ENCODE results near the gene LIN7A. TPM values are rescaled to one million over a fixed set of nuclear protein-coding genes. Genes with fewer than 3 reads are reported as not detected.

LIN7A gene
- total and polyA plus RNA-seq, 2 of the 4 experiments (the other 2 are of a cell fraction): 10.8 to 24.7 TPM

GRCh38 chr12:80778005-80778541 is 159.7 kb downstream of the LIN7A start:
- Histone ChIP-seq H3K36me3 (ENCODE audit: control insufficient read depth, insufficient read depth, low read length) (no peaks in the 10 kb centered on the region), H3K4me3 (ENCODE audit: insufficient read depth, low read depth, low read length) (no peak overlapping the region), H3K18ac (ENCODE audit: low read depth, low read length) (peak overlapping the region; percentile 97), H2BK120ac (ENCODE audit: low read depth, low read length) (peak overlapping the region; percentile 97), H2BK5ac (ENCODE audit: low read depth, low read length, poor library complexity, severe bottlenecking) (peak overlapping the region; percentile 91), H3K56ac (ENCODE audit: extremely low read depth, insufficient read depth, low read length) (peak overlapping the region; percentile 91; the same call in 1 of the 2 replicates), H4K5ac (ENCODE audit: low read depth, low read length) (peak overlapping the region; percentile 100), H3K4ac (ENCODE audit: low read depth, low read length) (peak overlapping the region; percentile 93), H3K27me3 (ENCODE audit: control insufficient read depth, insufficient read depth, low read length) (no peaks in the 10 kb centered on the region), H3K23ac (ENCODE audit: low read depth, low read length) (peak overlapping the region; percentile 96), H3K27ac (ENCODE audit: insufficient read depth, low read length) (peak overlapping the region; percentile 98), H3K9ac (ENCODE audit: low read depth, low read length) (no peak overlapping the region), H4K20me1 (ENCODE audit: insufficient read depth, low read length) (no peaks in the 10 kb centered on the region), H4K8ac (ENCODE audit: low read depth in 2 of 2, low read length in 2 of 2) (peak overlapping the region; percentile 88 to 94), H3K4me1 (ENCODE audit: control insufficient read depth, insufficient read depth, low read length) (peaks cover 2% of the 10 kb centered on the region), H2BK15ac (ENCODE audit: low read depth, low read length) (peak overlapping the region; percentile 91), H3K14ac (replicated peaks; ENCODE audit: low read depth, low read length) (peak overlapping the region; percentile 87), H4K91ac (ENCODE audit: insufficient read depth, low read depth, low read length) (peak overlapping the region; percentile 94), H3K9me1 (ENCODE audit: insufficient read depth, low read length) (peaks cover 3% of the 10 kb centered on the region; the same call in 1 of the 2 replicates), H3K79me1 (ENCODE audit: low read depth in 1 of 2, low read length in 2 of 2) (no peaks in the 10 kb centered on the region), H2AK9ac (replicated peaks; ENCODE audit: low read depth, low read length, poor library complexity) (peak overlapping the region; percentile 18), H2BK20ac (ENCODE audit: low read depth, low read length) (peak overlapping the region; percentile 97), H3K4me2 (ENCODE audit: low read depth, low read length) (no peak overlapping the region), H2AFZ (replicated peaks; ENCODE audit: low read length, poor library complexity) (peak overlapping the region; percentile 11), H3K9me3 (ENCODE audit: control insufficient read depth, insufficient read depth, low read length) (peaks cover 4% of the 10 kb centered on the region), H2AK5ac (ENCODE audit: low read depth, low read length) (no peak overlapping the region; the same call in 1 of the 2 replicates)
- ChIA-PET CTCF (interaction anchor here (0.8 kb wide), 1 partner anchor 372 kb away, joined by 3 read pairs; no protein-coding TSS in a partner anchor), POLR2A (ENCODE audit: unreplicated experiment) (no interaction called here)
- DNase-seq (peak; percentile 94), ATAC-seq (ENCODE audit: low read depth) (peak; percentile 92)
- no CpG with 5 or more reads among the region's 3 CpGs for WGBS, 2 experiments (ENCODE audit: extremely low coverage in 2 of 2, insufficient read length in 1 of 2)
- in situ Hi-C loops (cut with MboI; ENCODE audit: low sequenced_read_pairs): loop anchor here (25.0 kb wide), 1 partner anchor 1366 kb away; no protein-coding TSS in a partner anchor
- intact Hi-C loops (cut with micrococcal nuclease): no loop called here
- no TSS peak for BruUV-seq (replicated peaks)
- dilution Hi-C loops (cut with HindIII; ENCODE audit: low sequenced_read_pairs, unreplicated experiment): no loop called here
- TF ChIP-seq ELK1 (IDR thresholded peaks at IDR 0.05; ENCODE audit: borderline replicate concordance, low read depth, low read length) (no peak), POLR2A (IDR thresholded peaks at IDR 0.05; ENCODE audit: low read depth, low read length) (no peak), CTCF (conservative IDR thresholded peaks at IDR 0.05; ENCODE audit: low read depth, low read length) (no peak), SMC3 (IDR thresholded peaks at IDR 0.05; ENCODE audit: low read depth, low read length) (no peak), FOS (IDR thresholded peaks at IDR 0.05; ENCODE audit: low read depth, low read length) (peak; percentile 22; the same call in 1 of the 2 replicates), BHLHE40 (IDR thresholded peaks at IDR 0.05; ENCODE audit: low read depth, low read length) (no peak), MAFK (IDR thresholded peaks at IDR 0.05; ENCODE audit: low read depth, low read length) (peak; percentile 77), RAD21 (IDR thresholded peaks at IDR 0.05; ENCODE audit: low read length) (no peak), MAZ (IDR thresholded peaks at IDR 0.05; ENCODE audit: borderline replicate concordance, low read depth, low read length) (no peak), RCOR1 (IDR thresholded peaks at IDR 0.05; ENCODE audit: insufficient replicate concordance, low read length) (no peak), USF2 (IDR thresholded peaks at IDR 0.05; ENCODE audit: low read depth, low read length) (peak; percentile 62; the same call in 1 of the 2 replicates), CHD1 (IDR thresholded peaks at IDR 0.05; ENCODE audit: low read depth, low read length) (no peak), NFE2L2 (IDR thresholded peaks at IDR 0.05; ENCODE audit: low read depth, low read length) (peak; percentile 97), CEBPB (IDR thresholded peaks at IDR 0.05; ENCODE audit: low read depth, low read length) (no peak), MXI1 (IDR thresholded peaks at IDR 0.05; ENCODE audit: borderline replicate concordance, low read depth, low read length) (no peak), RFX5 (IDR thresholded peaks at IDR 0.05; ENCODE audit: low read depth, low read length) (no peak)

Data from IMR-90 (cell line).